Liver (tissue), 9 donors: ENCODE measurements around the gene TFB1M. TPM values are rescaled to one million over a fixed set of nuclear protein-coding genes. Genes with fewer than 3 reads are reported as not detected.
"Not testable (repeated sequence)": the region's sequence is repeated elsewhere in the genome, so short reads cannot be mapped to it uniquely, and the experiment has no call there.

Experiments used
- DNase-seq: peaks from one replicate; pipeline ENCODE4 v3.0.0-alpha.2; 2017; ENCODE audit warnings: low spot score
- H3K27ac ChIP-seq, 2 donors: one replicate each; pipeline ENCODE4 v1.7.0; 2013; ENCODE audit warnings: inconsistent platforms in 2 of 2, low read length in 2 of 2, control low read depth in 1 of 2, low read depth in 1 of 2, mild to moderate bottlenecking in 1 of 2
- H3K27me3 ChIP-seq, 4 donors: one replicate each; pipeline versions ENCODE4 v1.6.1 to v1.7.0; 2013; ENCODE audit warnings: low read length in 3 of 4, inconsistent platforms in 1 of 4, mild to moderate bottlenecking in 1 of 4, moderate library complexity in 1 of 4; ENCODE audit not compliant: control insufficient read depth in 4 of 4, insufficient read depth in 4 of 4
- H3K36me3 ChIP-seq, 4 donors: one replicate each; pipeline versions ENCODE4 v1.6.1 to v1.7.0; 2013; ENCODE audit warnings: low read length in 3 of 4, mild to moderate bottlenecking in 3 of 4, low read depth in 1 of 4, moderate library complexity in 1 of 4; ENCODE audit not compliant: control insufficient read depth in 4 of 4, insufficient read depth in 3 of 4
- H3K4me1 ChIP-seq, 4 donors: one replicate each; pipeline versions ENCODE4 v1.6.1 to v1.7.0; 2013; ENCODE audit warnings: low read length in 3 of 4, mild to moderate bottlenecking in 3 of 4, moderate library complexity in 1 of 4; ENCODE audit not compliant: control insufficient read depth in 4 of 4, insufficient read depth in 4 of 4
- H3K4me3 ChIP-seq, 3 donors: one replicate each; pipeline versions ENCODE4 v1.6.1 to v1.7.0; 2013; ENCODE audit warnings: low read length in 3 of 3, control low read depth in 1 of 3, low read depth in 1 of 3, mild to moderate bottlenecking in 1 of 3
- H3K9ac ChIP-seq, 2 donors: one replicate each; pipeline ENCODE4 v1.7.0; 2013; ENCODE audit warnings: low read length in 2 of 2, mild to moderate bottlenecking in 2 of 2, moderate library complexity in 2 of 2, control low read depth in 1 of 2, low read depth in 1 of 2
- H3K9me3 ChIP-seq, 4 donors: one replicate each; pipeline versions ENCODE4 v1.6.1 to v1.7.0; 2013; ENCODE audit warnings: low read length in 3 of 4; ENCODE audit not compliant: control insufficient read depth in 4 of 4
- CTCF ChIP-seq: fragments of 150-350 bp; IDR thresholded peaks from 2 replicates; pipeline ENCODE4 v1.5.1; 2017; ENCODE audit warnings: improper control_type of control experiment, low read depth, low read length; ENCODE audit not compliant: missing input control
- EGR1 ChIP-seq, 2 donors: IDR thresholded peaks; 2 replicates each; pipeline ENCODE4 v1.6.1; 2016 to 2018; ENCODE audit warnings: antibody characterized with exemption in 2 of 2, low read depth in 2 of 2
- FOXA1 ChIP-seq: IDR thresholded peaks from 2 replicates; pipeline ENCODE4 v1.6.1; 2016; ENCODE audit warnings: antibody characterized with exemption
- FOXA2 ChIP-seq: IDR thresholded peaks from 2 replicates; pipeline ENCODE4 v1.6.1; 2016; ENCODE audit warnings: antibody characterized with exemption
- GABPA ChIP-seq, 2 donors: IDR thresholded peaks in 1 of 2; conservative IDR thresholded peaks in 1 of 2; 2 replicates each; pipeline ENCODE4 v1.6.1; 2016; ENCODE audit warnings: antibody characterized with exemption in 2 of 2, mild to moderate bottlenecking in 1 of 2, moderate library complexity in 1 of 2
- HNF4A ChIP-seq, 2 donors: conservative IDR thresholded peaks; 2 replicates each; pipeline ENCODE4 v1.6.1; 2016; ENCODE audit warnings: antibody characterized with exemption in 2 of 2, mild to moderate bottlenecking in 2 of 2
- HNF4G ChIP-seq: IDR thresholded peaks from 2 replicates; pipeline ENCODE4 v1.6.1; 2016; ENCODE audit warnings: antibody characterized with exemption
- JUND ChIP-seq, 2 donors: IDR thresholded peaks; 2 replicates each; pipeline ENCODE4 v1.6.1; 2016; ENCODE audit warnings: antibody characterized with exemption in 2 of 2
- RAD21 ChIP-seq, 2 donors: IDR thresholded peaks; 2 replicates each; pipeline ENCODE4 v1.6.1; 2016; ENCODE audit warnings: antibody characterized with exemption in 2 of 2, mild to moderate bottlenecking in 2 of 2
- REST ChIP-seq: IDR thresholded peaks from 2 replicates; pipeline ENCODE4 v1.6.1; 2016; ENCODE audit warnings: antibody characterized with exemption, mild to moderate bottlenecking
- RXRA ChIP-seq, 2 donors: IDR thresholded peaks; 2 replicates each; pipeline ENCODE4 v1.6.1; 2017 to 2018; ENCODE audit warnings: antibody characterized with exemption in 2 of 2, mild to moderate bottlenecking in 1 of 2
- SP1 ChIP-seq: IDR thresholded peaks from 2 replicates; pipeline ENCODE4 v1.6.1; 2018; ENCODE audit warnings: antibody characterized with exemption, mild to moderate bottlenecking
- TAF1 ChIP-seq: conservative IDR thresholded peaks from 2 replicates; pipeline ENCODE4 v1.6.1; 2016; ENCODE audit warnings: antibody characterized with exemption, mild to moderate bottlenecking
- YY1 ChIP-seq: IDR thresholded peaks from 2 replicates; pipeline ENCODE4 v1.6.1; 2016; ENCODE audit warnings: antibody characterized with exemption, mild to moderate bottlenecking
- WGBS: extraction: QIAGEN DNeasy Blood & Tissue Kit; methylation state at CpG from one replicate; pipeline ENCODE4 v1.1.7; 2013; 5-methylcytosine and 5-hydroxymethylcytosine counted together
- polyA plus RNA-seq, 2 donors: library from polyadenylated mRNA; stranded (reverse) in 1 of 2; unstranded in 1 of 2; fragments of 200-250 nt in 1 of 2; fragments of >200 nt in 1 of 2; fragmentation: Nextera tagmentation in 1 of 2; extraction: Ambion mirVana in 1 of 2; gene quantifications; one replicate each; pipeline versions ENCODE4 v1.2.1 to v1.2.3, GENCODE V29; 2013 to 2015
- total RNA-seq, 2 donors: library from RNA; depleted of rRNA; stranded (reverse); fragments of >200 nt; gene quantifications; one replicate each; pipeline ENCODE4 v1.2.3, GENCODE V29; 2014
- TF ChIP-seq, protein P1 (sequence below): IDR thresholded peaks from 2 replicates; pipeline ENCODE4 v1.6.1; 2016; ENCODE audit warnings: antibody characterized with exemption
- TF ChIP-seq, protein P2 (sequence below): IDR thresholded peaks from 2 replicates; pipeline ENCODE4 v1.6.1; 2016; ENCODE audit warnings: antibody characterized with exemption
- donor health status: healthy.
- donor health status: healthy.
- donor health status: healthy.
- donor health status: healthy.
- donor health status: healthy.

The TFB1M gene
- total and polyA plus RNA-seq, 4 donors = 9.2 to 17.0 (median 12.6) TPM

- Histone ChIP-seq H3K4me3 (peak overlapping the region; percentile 77 to 97 (median 95)), H3K36me3 (peaks cover 0 to 16% (median 6%) of the 10 kb centered on the region in 4 donors), H3K27me3 (no peaks in the 10 kb centered on the region), H3K27ac (peak overlapping the region; percentile 93 to 96), H3K9me3 (no peaks in the 10 kb centered on the region), H3K4me1 (peaks cover 0 to 14% (median 9%) of the 10 kb centered on the region in 4 donors), H3K9ac (peak overlapping the region; percentile 81 to 88)
- WGBS = under 1% methylated on average over 15 of the region's 15 CpGs
- DNase-seq = no peak
- TF ChIP-seq, protein P1, sequence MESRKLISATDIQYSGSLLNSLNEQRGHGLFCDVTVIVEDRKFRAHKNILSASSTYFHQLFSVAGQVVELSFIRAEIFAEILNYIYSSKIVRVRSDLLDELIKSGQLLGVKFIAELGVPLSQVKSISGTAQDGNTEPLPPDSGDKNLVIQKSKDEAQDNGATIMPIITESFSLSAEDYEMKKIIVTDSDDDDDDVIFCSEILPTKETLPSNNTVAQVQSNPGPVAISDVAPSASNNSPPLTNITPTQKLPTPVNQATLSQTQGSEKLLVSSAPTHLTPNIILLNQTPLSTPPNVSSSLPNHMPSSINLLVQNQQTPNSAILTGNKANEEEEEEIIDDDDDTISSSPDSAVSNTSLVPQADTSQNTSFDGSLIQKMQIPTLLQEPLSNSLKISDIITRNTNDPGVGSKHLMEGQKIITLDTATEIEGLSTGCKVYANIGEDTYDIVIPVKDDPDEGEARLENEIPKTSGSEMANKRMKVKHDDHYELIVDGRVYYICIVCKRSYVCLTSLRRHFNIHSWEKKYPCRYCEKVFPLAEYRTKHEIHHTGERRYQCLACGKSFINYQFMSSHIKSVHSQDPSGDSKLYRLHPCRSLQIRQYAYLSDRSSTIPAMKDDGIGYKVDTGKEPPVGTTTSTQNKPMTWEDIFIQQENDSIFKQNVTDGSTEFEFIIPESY = no peak
- TF ChIP-seq SP1 = no peak
- TF ChIP-seq JUND (IDR thresholded peaks at IDR 0.05) = no peak
- TF ChIP-seq, protein P2, sequence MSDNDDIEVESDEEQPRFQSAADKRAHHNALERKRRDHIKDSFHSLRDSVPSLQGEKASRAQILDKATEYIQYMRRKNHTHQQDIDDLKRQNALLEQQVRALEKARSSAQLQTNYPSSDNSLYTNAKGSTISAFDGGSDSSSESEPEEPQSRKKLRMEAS = peak; percentile 20
- TF ChIP-seq HNF4G = peak; percentile 10
- no peak for TF ChIP-seq YY1
- no peak for TF ChIP-seq FOXA1
- peak; percentile 41 to 50 for TF ChIP-seq HNF4A (conservative IDR thresholded peaks at IDR 0.05)
- TF ChIP-seq EGR1 (IDR thresholded peaks at IDR 0.05; ENCODE audit: low read depth in 2 of 2) = no peak
These were observed 637 bp downstream of the TFB1M start for GRCh38 chr6:155313602-155314091.

GRCh38 chr6:155312950-155313349 lies 1.3 kb downstream of the TFB1M start:
- DNase-seq, H3K27ac ChIP-seq: not testable (repeated sequence)
- 96% methylated on average over 7 of the region's 7 CpGs for WGBS

GRCh38 chr6:155311583-155311982 lies 2.7 kb downstream of the TFB1M start:
- Histone ChIP-seq H3K27ac (no peak overlapping the region), H3K9ac (no peak overlapping the region), H3K9me3 (no peaks in the 10 kb centered on the region), H3K27me3 (no peaks in the 10 kb centered on the region), H3K36me3 (peaks cover 0 to 21% (median 13%) of the 10 kb centered on the region in 4 donors), H3K4me1 (peaks cover 0 to 14% (median 9%) of the 10 kb centered on the region in 4 donors), H3K4me3 (no peak overlapping the region)
- WGBS = 96% methylated on average over 2 of the region's 2 CpGs
- TF ChIP-seq HNF4G = no peak
- TF ChIP-seq, protein P2 = no peak
- TF ChIP-seq CTCF = no peak
- TF ChIP-seq RXRA (IDR thresholded peaks at IDR 0.05) = no peak
- no peak for TF ChIP-seq TAF1
- TF ChIP-seq GABPA (IDR thresholded peaks at IDR 0.05 in 1 of 2, conservative IDR thresholded peaks at IDR 0.05 in 1 of 2) = no peak
- no peak for TF ChIP-seq REST
- TF ChIP-seq FOXA1 = no peak
- no peak for TF ChIP-seq RAD21 (IDR thresholded peaks at IDR 0.05)
- TF ChIP-seq EGR1 (IDR thresholded peaks at IDR 0.05; ENCODE audit: low read depth in 2 of 2) = no peak
- TF ChIP-seq FOXA2 = no peak
- TF ChIP-seq HNF4A (conservative IDR thresholded peaks at IDR 0.05) = no peak
- no peak for TF ChIP-seq YY1
- TF ChIP-seq JUND (IDR thresholded peaks at IDR 0.05) = no peak
- no peak for DNase-seq

More at GRCh38 chr6:155312950-155313349, 1.3 kb downstream of the TFB1M start:
- not testable (repeated sequence) for H3K27me3 ChIP-seq, H3K9me3 ChIP-seq, H3K4me3 ChIP-seq
- Histone ChIP-seq H3K36me3 (peaks cover 0 to 19% (median 9%) of the 10 kb centered on the region in 4 donors), H3K9ac (peak overlapping the region in 1 of 2 donors; percentile 16), H3K4me1 (peaks cover 0 to 14% (median 9%) of the 10 kb centered on the region in 4 donors)
